Esophagus (tissue), 2 donors: ENCODE measurements around the gene BAIAP2L1. TPM values are rescaled to one million over a fixed set of nuclear protein-coding genes. Genes with fewer than 3 reads are reported as not detected.
A peak's percentile ranks its signal among the peaks of the same experiment; 100 is the strongest.
"Not testable (repeated sequence)": the region's sequence is repeated elsewhere in the genome, so short reads cannot be mapped to it uniquely, and the experiment has no call there.

Experiments used
- H3K27ac ChIP-seq, 2 donors: one replicate each; pipeline ENCODE4 v1.5.1; 2013; ENCODE audit warnings: low read depth in 2 of 2, mild to moderate bottlenecking in 2 of 2, inconsistent platforms in 1 of 2, low read length in 1 of 2, moderate library complexity in 1 of 2
- H3K27me3 ChIP-seq, 2 donors: one replicate each; pipeline ENCODE4 v1.6.1; 2013; ENCODE audit warnings: low read length in 2 of 2, control low read depth in 1 of 2, mild to moderate bottlenecking in 1 of 2; ENCODE audit not compliant: insufficient read depth in 2 of 2, control insufficient read depth in 1 of 2
- H3K36me3 ChIP-seq, 2 donors: one replicate each; pipeline ENCODE4 v1.6.1; 2013; ENCODE audit warnings: low read length in 1 of 2; ENCODE audit not compliant: control insufficient read depth in 2 of 2, insufficient read depth in 2 of 2
- H3K4me1 ChIP-seq, 2 donors: one replicate each; pipeline ENCODE4 v1.6.1; 2013; ENCODE audit warnings: low read length in 1 of 2; ENCODE audit not compliant: control insufficient read depth in 2 of 2, insufficient read depth in 2 of 2
- H3K4me3 ChIP-seq, 2 donors: one replicate each; pipeline ENCODE4 v1.5.1; 2013; ENCODE audit warnings: low read length in 2 of 2, mild to moderate bottlenecking in 2 of 2, low read depth in 1 of 2, moderate library complexity in 1 of 2
- H3K9me3 ChIP-seq, 2 donors: one replicate each; pipeline ENCODE4 v1.6.1; 2013; ENCODE audit warnings: mild to moderate bottlenecking in 2 of 2, low read depth in 1 of 2, low read length in 1 of 2, moderate library complexity in 1 of 2; ENCODE audit not compliant: control insufficient read depth in 2 of 2, insufficient read depth in 1 of 2
- WGBS, 2 donors: extraction: QIAGEN DNeasy Blood & Tissue Kit; methylation state at CpG; one replicate each; pipeline ENCODE4 v1.1.7; 2013; 5-methylcytosine and 5-hydroxymethylcytosine counted together
- polyA plus RNA-seq, 2 donors: library from polyadenylated mRNA; stranded (reverse); fragments of 200-250 nt; gene quantifications; one replicate each; pipeline ENCODE4 v1.2.3, GENCODE V29; 2013
- donor health status: healthy with polysubstance abuse.
- donor health status: Bipolar disorder and iron deficiency.

BAIAP2L1 gene
- polyA plus RNA-seq: 10 to 100 TPM; 20.0 to 23.1 TPM

- WGBS, 2 donors: 1% methylated on average over 32 to 76 of the region's 76 CpGs
- Histone ChIP-seq H3K4me1 (peaks cover 0 to 4% of the 10 kb centered on the region in 2 donors), H3K9me3 (no peaks in the 10 kb centered on the region), H3K36me3 (no peaks in the 10 kb centered on the region), H3K4me3 (peak within 1 kb of the TSS; percentile 78), H3K27ac (peak within 1 kb of the TSS; percentile 73 to 76), H3K27me3 (peaks cover 0 to 2% of the 10 kb centered on the region in 2 donors)
Measured at GRCh38 chr7:98400542-98401340, at the start of gene BAIAP2L1. BAIAP2L1 (minus strand) TSS chr7:98401090; CDS start chr7:98400852, 238 bp downstream.

- 75 to 83% methylated on average over 7 of the region's 7 CpGs for WGBS, 2 donors
Measured at GRCh38 chr7:98448766-98449165, 47.9 kb upstream of the BAIAP2L1 start.

GRCh38 chr7:98440992-98441391, 40.1 kb upstream of the BAIAP2L1 start:
- WGBS, 2 donors: 74 to 77% methylated on average over 2 of the region's 2 CpGs
- H3K27ac ChIP-seq, H3K4me1 ChIP-seq, H3K4me3 ChIP-seq, H3K27me3 ChIP-seq, H3K9me3 ChIP-seq, H3K36me3 ChIP-seq: not testable (repeated sequence)

More at GRCh38 chr7:98448766-98449165, 47.9 kb upstream of the BAIAP2L1 start:
- Histone ChIP-seq H3K36me3 (no peaks in the 10 kb centered on the region), H3K4me3 (no peak overlapping the region), H3K4me1 (no peaks in the 10 kb centered on the region), H3K27ac (no peak overlapping the region), H3K9me3 (peaks cover 3 to 10% of the 10 kb centered on the region in 2 donors), H3K27me3 (no peaks in the 10 kb centered on the region)

- Histone ChIP-seq H3K36me3 (no peaks in the 10 kb centered on the region), H3K27me3 (no peaks in the 10 kb centered on the region), H3K27ac (no peak overlapping the region), H3K4me3 (no peak overlapping the region), H3K9me3 (peaks cover 2 to 8% of the 10 kb centered on the region in 2 donors), H3K4me1 (no peaks in the 10 kb centered on the region)
- WGBS, 2 donors: 46 to 48% methylated on average over 2 of the region's 2 CpGs
Measured at GRCh38 chr7:98439484-98439883, 38.6 kb upstream of the BAIAP2L1 start.

- no peaks in the 10 kb centered on the region for H3K36me3 ChIP-seq
- H3K27me3 ChIP-seq: no peaks in the 10 kb centered on the region
- peaks cover 0 to 2% of the 10 kb centered on the region in 2 donors for H3K9me3 ChIP-seq
- no peak overlapping the region for H3K4me3 ChIP-seq
- WGBS, 2 donors: 81 to 84% methylated on average over 10 of the region's 10 CpGs
- H3K4me1 ChIP-seq: no peaks in the 10 kb centered on the region
- no peak overlapping the region for H3K27ac ChIP-seq
Measured at GRCh38 chr7:98434087-98434486, 33.2 kb upstream of the BAIAP2L1 start.

GRCh38 chr7:98429799-98430198, 28.9 kb upstream of the BAIAP2L1 start:
- WGBS, 2 donors: 89 to 90% methylated on average over 13 of the region's 13 CpGs
- H3K4me1 ChIP-seq: no peaks in the 10 kb centered on the region
- no peaks in the 10 kb centered on the region for H3K9me3 ChIP-seq
- H3K27me3 ChIP-seq: no peaks in the 10 kb centered on the region
- H3K36me3 ChIP-seq: no peaks in the 10 kb centered on the region
- H3K27ac ChIP-seq: no peak overlapping the region
- no peak overlapping the region for H3K4me3 ChIP-seq

- Histone ChIP-seq H3K36me3 (no peaks in the 10 kb centered on the region), H3K9me3 (no peaks in the 10 kb centered on the region), H3K27me3 (no peaks in the 10 kb centered on the region), H3K4me1 (peaks cover 4 to 10% of the 10 kb centered on the region in 2 donors), H3K4me3 (no peak overlapping the region), H3K27ac (no peak overlapping the region)
- 81 to 90% methylated on average over 2 of the region's 2 CpGs for WGBS, 2 donors
Measured at GRCh38 chr7:98423043-98423442, 22.2 kb upstream of the BAIAP2L1 start.

GRCh38 chr7:98420966-98421612, 20.2 kb upstream of the BAIAP2L1 start:
- no peaks in the 10 kb centered on the region for H3K36me3 ChIP-seq
- no peaks in the 10 kb centered on the region for H3K27me3 ChIP-seq
- H3K4me3 ChIP-seq: no peak overlapping the region
- H3K9me3 ChIP-seq: no peaks in the 10 kb centered on the region
- no peak overlapping the region for H3K27ac ChIP-seq
- H3K4me1 ChIP-seq: peaks cover 4 to 14% of the 10 kb centered on the region in 2 donors
- WGBS, 2 donors: 29 to 30% methylated on average over 27 of the region's 27 CpGs

- peaks cover 4 to 14% of the 10 kb centered on the region in 2 donors for H3K4me1 ChIP-seq
- not testable (repeated sequence) for H3K27ac ChIP-seq, H3K36me3 ChIP-seq, H3K4me3 ChIP-seq, H3K9me3 ChIP-seq, H3K27me3 ChIP-seq
- WGBS, 2 donors: 90 to 95% methylated on average over 3 of the region's 3 CpGs
Measured at GRCh38 chr7:98419988-98420387, 19.1 kb upstream of the BAIAP2L1 start.
